Spleen (tissue), 7 donors: ENCODE data around the gene PSG6.
"Not testable (repeated sequence)": the region's sequence is repeated elsewhere in the genome, so short reads cannot be mapped to it uniquely, and the experiment has no call there.

Experiments used
- CTCF ChIP-seq, 11 experiments: fragments of 200-600 bp in 7 of 11; fragments of 450-650 bp in 4 of 11; sonication (generic) in 4 of 11; IDR thresholded peaks in 8 of 11; conservative IDR thresholded peaks in 3 of 11; 1 replicate in 7 of 11; 2 replicates in 4 of 11; pipeline versions ENCODE4 v1.4.0 to v1.8.0; 2016 to 2021; ENCODE audit warnings: antibody characterized with exemption in 11 of 11, inconsistent platforms in 4 of 11, mild to moderate bottlenecking in 1 of 11
- POLR2A ChIP-seq, 3 donors: fragments of 450-650 bp; IDR thresholded peaks; one replicate each; pipeline ENCODE4 v1.5.1; 2017; ENCODE audit warnings: antibody characterized with exemption in 3 of 3, mild to moderate bottlenecking in 1 of 3
- POLR2AphosphoS5 ChIP-seq, 3 donors: sonication (generic); formaldehyde crosslinking; IDR thresholded peaks; one replicate each; pipeline ENCODE4 v1.5.1; 2017; ENCODE audit warnings: antibody characterized with exemption in 3 of 3
- donor health status: DM: no; HTN: no; CAD: no; lungs with moderate emphysema.
- donor health status: DM: no; HTN: no; CAD: no.
- donor health status: DM: no; HTN: no; CAD: no.

- not testable (repeated sequence) for TF ChIP-seq POLR2A (IDR thresholded peaks at IDR 0.05); CTCF (IDR thresholded peaks at IDR 0.05 in 8 of 11, conservative IDR thresholded peaks at IDR 0.05 in 3 of 11); POLR2AphosphoS5 (IDR thresholded peaks at IDR 0.05)
Observed at GRCh38 chr19:42874901-42875813, 42.5 kb downstream of the PSG6 start.
